ENCODE results near the gene PDILT. TPM values are rescaled to one million over a fixed set of nuclear protein-coding genes. Genes with fewer than 3 reads are reported as not detected.
"Not testable (repeated sequence)": the region's sequence is repeated elsewhere in the genome, so short reads cannot be mapped to it uniquely, and the experiment has no call there.

PDILT gene
- total RNA-seq, 1 experiment from 2014 or later, result not detected

DNA sequence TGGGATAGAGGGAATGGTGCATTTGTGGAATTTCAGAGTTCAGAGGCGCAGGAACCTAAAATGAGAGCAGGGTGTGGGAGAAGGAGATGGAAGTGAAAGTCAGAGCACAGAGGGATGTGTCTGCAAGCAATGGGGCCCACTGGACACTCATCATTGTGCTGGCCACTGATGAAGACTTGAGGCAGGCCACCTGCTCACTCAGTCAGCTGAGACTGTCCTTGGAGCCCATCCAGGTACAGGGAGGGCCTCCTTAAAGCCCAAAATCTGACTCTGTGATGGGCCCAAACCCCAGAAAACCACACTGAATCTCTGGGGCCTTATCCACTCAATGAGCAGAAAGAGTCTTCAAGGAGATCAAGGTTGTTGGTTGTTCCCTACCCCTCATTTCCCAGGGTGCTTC lies 82.9 kb downstream of the PDILT start:
- no peak for DNase-seq (ENCODE audit: low read depth)

DNA sequence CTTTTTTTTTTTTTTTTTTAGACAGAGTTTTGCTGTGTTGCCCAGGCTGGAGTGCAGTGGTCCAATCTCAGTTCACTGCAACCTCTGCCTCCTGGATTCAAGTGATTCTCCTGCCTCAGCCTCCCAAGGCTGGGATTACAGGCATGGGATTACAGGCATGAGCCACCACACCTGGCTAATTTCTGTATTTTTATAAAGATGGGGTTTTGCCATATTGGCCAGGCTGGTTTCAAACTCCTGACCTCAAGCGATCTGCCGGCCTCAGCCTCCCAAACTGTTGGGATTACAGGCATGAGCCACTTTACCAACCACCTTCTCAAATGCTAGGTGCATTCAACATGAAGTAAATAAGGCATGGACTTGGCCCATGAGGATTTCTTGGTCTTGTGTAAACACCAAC lies 83.5 kb downstream of the PDILT start:
- DNase-seq (ENCODE audit: low read depth), result not testable (repeated sequence)

DNA sequence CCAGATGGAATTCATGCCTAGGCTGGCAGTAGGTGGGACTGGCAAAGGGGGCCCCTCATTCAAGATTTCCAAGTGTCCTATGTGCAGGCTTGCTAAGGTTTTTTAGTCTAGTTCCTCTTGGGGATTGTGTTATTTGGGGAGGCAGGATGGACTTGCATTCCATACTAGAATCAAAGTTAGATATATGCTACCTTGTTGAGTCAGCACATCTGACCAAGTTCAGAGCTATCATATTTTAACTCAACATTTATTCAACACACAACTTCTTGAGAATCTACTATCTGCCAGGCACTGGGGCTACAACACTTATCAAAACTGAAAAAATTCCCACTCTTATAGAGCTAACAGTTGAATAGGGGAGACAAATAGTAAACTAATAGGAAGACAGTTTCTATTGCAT lies 83.9 kb downstream of the PDILT start:
- no peak for DNase-seq (ENCODE audit: low read depth)

- no peak for DNase-seq (ENCODE audit: low read depth)
Measured at GRCh38 chr16:20320178-20320577, 84.4 kb downstream of the PDILT start.

DNA sequence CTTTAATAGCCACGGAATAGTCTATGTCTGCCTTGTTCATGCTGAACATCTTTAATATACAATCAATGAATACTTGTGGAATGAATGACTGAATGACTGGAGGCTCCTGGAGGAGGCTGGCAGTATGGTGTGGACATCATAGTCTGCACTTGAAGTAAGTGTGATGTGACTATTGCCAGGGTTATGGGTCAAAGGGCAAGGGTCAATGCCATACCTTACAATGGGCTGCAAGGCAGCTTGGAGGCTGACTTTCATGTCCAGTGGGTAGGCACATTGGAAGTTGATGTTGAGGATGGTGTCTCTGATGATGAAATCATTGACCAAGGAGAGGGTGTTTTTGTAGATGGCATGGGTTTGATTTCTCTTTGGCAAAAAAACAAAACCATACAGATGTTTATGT lies 85.1 kb downstream of the PDILT start:
- DNase-seq (ENCODE audit: low read depth), result no peak

DNA sequence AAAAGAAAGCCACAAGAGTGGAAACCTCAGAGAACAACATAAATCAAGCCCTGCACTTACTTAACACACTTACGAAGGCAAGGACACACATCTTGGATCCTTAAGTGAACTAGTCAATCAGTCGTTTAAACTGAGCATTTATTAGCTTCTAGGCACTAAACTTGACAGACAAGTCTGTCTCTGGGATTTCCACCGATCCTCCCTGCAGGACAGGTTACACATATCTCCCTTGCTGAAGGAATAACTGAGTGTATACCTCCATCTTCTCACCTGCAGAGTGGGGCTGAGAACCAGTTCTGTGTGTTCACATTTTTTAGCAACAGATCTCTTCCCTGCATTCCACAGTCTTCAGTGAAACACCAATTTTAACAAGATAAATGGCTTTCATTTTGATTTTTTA lies 86.1 kb downstream of the PDILT start:
- no peak for DNase-seq (ENCODE audit: low read depth)

DNA sequence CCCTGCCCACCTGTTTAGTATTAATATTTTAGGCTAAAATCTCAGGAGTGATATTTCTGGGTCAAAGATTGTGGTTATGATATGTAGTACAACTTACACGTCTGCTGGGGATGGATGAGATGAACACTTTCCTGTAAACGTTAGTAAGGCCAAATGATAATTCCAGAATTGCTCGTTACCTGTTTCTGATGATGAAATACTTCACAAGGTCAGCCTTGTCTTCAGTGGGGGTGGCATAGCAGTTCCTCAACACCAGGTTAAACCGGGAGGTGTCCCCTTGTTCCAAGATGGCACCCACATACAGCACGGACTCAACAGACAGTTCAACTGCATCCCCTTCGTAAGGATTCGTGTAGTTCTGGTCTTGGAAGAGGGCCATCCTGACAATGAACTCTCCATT lies 86.5 kb downstream of the PDILT start:
- no peak for DNase-seq (ENCODE audit: low read depth)

GRCh38 chr16:20317117-20317516 lies 87.4 kb downstream of the PDILT start:
- DNase-seq (ENCODE audit: low read depth), result no peak

DNA sequence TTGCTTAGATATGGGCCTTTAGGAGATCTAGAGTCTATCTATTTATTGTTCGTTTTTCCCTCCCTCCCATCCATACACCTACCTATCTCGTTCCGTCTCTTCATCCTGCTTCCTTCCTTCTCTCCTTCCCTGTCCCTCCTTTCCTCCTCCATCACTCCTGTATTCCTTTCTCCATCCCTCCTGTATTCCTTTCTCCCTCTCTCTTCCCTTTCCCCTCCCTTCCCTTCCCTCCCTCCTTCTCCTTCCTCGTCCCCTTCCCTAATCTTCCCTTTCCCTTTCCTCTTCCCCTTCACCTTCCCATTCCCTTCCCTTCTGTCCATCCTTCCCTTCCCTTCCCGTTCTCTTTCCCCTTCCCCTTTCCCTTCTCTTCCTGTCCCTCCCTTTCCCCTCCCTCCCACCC lies 87.8 kb downstream of the PDILT start:
- DNase-seq (ENCODE audit: low read depth), result no peak

- no peak for DNase-seq (ENCODE audit: low read depth)
Measured at GRCh38 chr16:20315764-20316163, 88.8 kb downstream of the PDILT start.

DNA sequence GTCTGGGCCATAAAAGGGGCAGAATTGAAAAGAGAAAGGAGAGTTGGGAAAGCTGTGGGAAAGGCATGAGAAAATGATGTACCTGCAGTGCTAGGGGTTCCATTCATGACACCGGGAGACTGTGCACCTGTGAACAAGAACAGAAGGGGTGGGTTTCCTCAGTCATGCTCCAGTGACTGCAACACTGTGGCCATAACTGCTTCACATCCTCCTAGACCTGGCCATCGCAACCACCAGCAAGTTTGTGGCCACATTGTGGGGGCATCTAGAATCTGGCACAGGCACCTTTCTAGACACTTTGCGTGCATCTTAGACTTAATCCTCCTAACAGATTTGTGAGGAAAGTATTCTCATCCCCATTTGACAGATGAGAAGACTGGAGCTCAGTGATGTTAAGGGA lies 90.0 kb downstream of the PDILT start:
- no peak for DNase-seq (ENCODE audit: low read depth)

GRCh38 chr16:20313741-20314140 lies 90.8 kb downstream of the PDILT start:
- DNase-seq (ENCODE audit: low read depth), result no peak

DNA sequence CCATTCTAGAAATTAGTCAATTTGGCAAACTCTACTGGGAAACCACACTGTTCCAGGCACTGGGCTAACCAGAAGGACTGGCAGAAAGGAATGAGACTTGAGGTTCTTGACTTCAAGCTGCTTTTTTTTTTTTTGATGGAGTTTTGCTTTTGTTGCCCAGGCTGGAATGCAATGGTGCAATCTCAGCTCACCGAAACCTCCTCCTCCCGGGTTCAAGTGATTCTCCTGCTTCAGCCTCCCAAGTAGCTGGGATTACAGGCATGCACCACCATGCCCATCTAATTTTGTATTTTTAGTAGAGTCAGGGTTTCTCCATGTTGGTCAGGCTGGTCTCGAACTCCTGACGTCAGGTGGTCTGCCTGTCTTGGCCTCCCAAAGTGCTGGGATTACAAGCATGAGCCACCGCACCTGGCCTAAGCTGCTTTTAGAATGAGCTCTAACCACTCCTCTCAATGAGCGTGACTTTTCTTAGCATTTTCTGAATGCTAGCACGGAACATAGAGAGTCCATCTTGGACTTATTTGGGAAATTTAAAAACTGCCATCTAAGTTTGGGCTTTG lies 91.9 kb downstream of the PDILT start:
- not testable (repeated sequence) for DNase-seq (ENCODE audit: low read depth)

DNA sequence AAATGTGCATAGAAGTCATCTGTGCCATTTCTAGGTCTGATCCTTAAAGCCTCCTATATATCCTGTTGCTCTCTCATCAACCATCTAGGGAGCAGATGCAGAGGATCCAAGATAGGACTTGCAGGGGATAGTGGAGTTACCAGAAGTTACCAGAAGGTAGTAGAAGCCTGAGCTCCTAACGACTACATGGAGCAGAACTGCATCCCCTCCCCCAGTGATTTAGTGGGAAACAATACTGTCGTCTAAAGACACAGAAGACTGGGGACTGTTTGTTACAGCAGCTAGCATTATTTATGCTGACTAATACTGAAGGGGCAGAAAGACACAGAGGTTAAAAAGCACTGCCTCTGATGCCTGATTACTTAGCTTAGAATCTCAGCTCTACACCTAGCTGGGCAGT lies 93.0 kb downstream of the PDILT start:
- DNase-seq (ENCODE audit: low read depth), result no peak

- DNase-seq (ENCODE audit: low read depth), result no peak
Measured at GRCh38 chr16:20310421-20311395, 93.8 kb downstream of the PDILT start.

- DNase-seq (ENCODE audit: low read depth), result no peak
Measured at GRCh38 chr16:20309786-20310185, 94.8 kb downstream of the PDILT start.

Other genes starting within 250 kb of the PDILT start
- not detected in 2 replicates for gene GP2, start 77.2 kb downstream of the PDILT start, total RNA-seq (2014; rRNA removed; shearing (Covaris generic))
- gene UMOD, start 52.0 kb downstream of the PDILT start, total RNA-seq (2014; rRNA removed; shearing (Covaris generic)), result not detected in 2 replicates
- 14.4 and 29.6 TPM in 2 replicates for gene ACSM5, start 4.8 kb upstream of the PDILT start, total RNA-seq (2014; rRNA removed; shearing (Covaris generic))
- not detected in 2 replicates for gene ACSM2A, start 46.8 kb upstream of the PDILT start, total RNA-seq (2014; rRNA removed; shearing (Covaris generic))
- gene ACSM2B, start 171.6 kb upstream of the PDILT start, total RNA-seq (2014; rRNA removed; shearing (Covaris generic)), result not detected in 2 replicates

Measured in M059J (cell line).